Ishikawa (cell line): ENCODE data around the gene ATRIP.

Experiments
- CEBPB ChIP-seq: IDR thresholded peaks from 2 replicates; pipeline ENCODE4 v1.6.1; 2012
- CREB1 ChIP-seq: IDR thresholded peaks from 2 replicates; pipeline ENCODE4 v1.6.1; 2012; ENCODE audit warnings: low read depth

GRCh38 chr3:48473617-48473952, 27.0 kb downstream of the ATRIP start:
- TF ChIP-seq CEBPB (no peak), CREB1 (no peak)
